ENCODE data around the gene CUL5. TPM values are rescaled to one million over a fixed set of nuclear protein-coding genes. Genes with fewer than 3 reads are reported as not detected.

The CUL5 gene
- total and polyA plus RNA-seq, 2 of the 4 experiments (the other 2 are of a cell fraction): 8.8 to 31.0 TPM

DNA sequence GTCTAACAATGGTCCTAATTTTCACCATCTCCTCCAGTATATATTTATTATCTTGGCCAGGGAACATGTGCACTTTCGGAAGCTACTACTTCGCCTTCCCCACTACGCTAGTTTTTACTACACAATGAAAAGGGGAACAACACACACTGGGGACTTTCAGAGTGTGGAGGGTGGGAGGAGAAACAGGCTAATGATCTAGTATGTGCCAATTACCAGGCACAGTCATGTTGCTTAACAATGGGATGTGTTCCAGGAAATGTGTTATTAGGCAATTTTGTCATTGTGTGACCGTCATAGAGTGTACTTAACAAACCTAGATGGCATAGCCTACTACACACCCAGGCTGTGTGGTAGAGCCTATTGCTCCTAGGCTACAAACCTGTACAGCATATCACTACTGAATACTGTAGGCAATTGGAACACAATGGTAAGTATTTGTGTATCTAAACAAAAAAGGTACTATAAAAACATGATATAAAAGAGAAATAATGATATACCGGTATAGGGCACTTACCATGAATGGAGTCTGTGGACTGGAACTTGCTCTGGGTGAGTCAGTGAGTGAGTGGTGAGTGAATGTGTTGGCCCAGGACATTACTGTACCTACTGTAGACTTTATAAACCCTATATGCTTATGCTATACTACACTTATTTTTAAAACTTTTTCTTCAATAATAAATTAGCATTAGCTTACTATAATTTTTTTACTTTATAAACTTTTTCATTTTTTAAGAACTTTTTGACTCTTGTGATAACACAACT lies 20.1 kb upstream of the CUL5 start:
- no peak overlapping the region for H2AK5ac ChIP-seq (ENCODE audit: low read depth, low read length)
- H3K9ac ChIP-seq (ENCODE audit: low read depth, low read length): no peak overlapping the region
- H4K8ac ChIP-seq (ENCODE audit: low read depth in 2 of 2, low read length in 2 of 2): no peak overlapping the region
- H3K4me3 ChIP-seq (ENCODE audit: insufficient read depth, low read depth, low read length): no peak overlapping the region
- no peaks in the 10 kb centered on the region for H4K20me1 ChIP-seq (ENCODE audit: insufficient read depth, low read length)
- DNase-seq (no peak), ATAC-seq (ENCODE audit: low read depth) (no peak)
- no peak overlapping the region for H2AFZ ChIP-seq (replicated peaks; ENCODE audit: low read length, poor library complexity)
- no peaks in the 10 kb centered on the region for H3K27me3 ChIP-seq (ENCODE audit: control insufficient read depth, insufficient read depth, low read length)
- no peaks in the 10 kb centered on the region for H3K9me3 ChIP-seq (ENCODE audit: control insufficient read depth, insufficient read depth, low read length)
- no peak overlapping the region for H3K4ac ChIP-seq (ENCODE audit: low read depth, low read length)
- no peaks in the 10 kb centered on the region for H3K4me1 ChIP-seq (ENCODE audit: control insufficient read depth, insufficient read depth, low read length)
- in situ Hi-C loops (cut with MboI; ENCODE audit: low sequenced_read_pairs): no loop called here
- H3K36me3 ChIP-seq (ENCODE audit: control insufficient read depth, insufficient read depth, low read length): no peaks in the 10 kb centered on the region
- H2BK120ac ChIP-seq (ENCODE audit: low read depth, low read length): no peak overlapping the region
- no peak overlapping the region for H3K4me2 ChIP-seq (ENCODE audit: low read depth, low read length)
- no peak overlapping the region for H3K56ac ChIP-seq (ENCODE audit: extremely low read depth, insufficient read depth, low read length)
- BruUV-seq (replicated peaks): no TSS peak
- no peak overlapping the region for H3K27ac ChIP-seq (ENCODE audit: insufficient read depth, low read length)
- intact Hi-C loops (cut with micrococcal nuclease): no loop called here
- no peak overlapping the region for H2BK15ac ChIP-seq (ENCODE audit: low read depth, low read length)
- dilution Hi-C loops (cut with HindIII; ENCODE audit: low sequenced_read_pairs, unreplicated experiment): no loop called here
- POLR2A ChIA-PET (ENCODE audit: unreplicated experiment): no interaction called here
- no peaks in the 10 kb centered on the region for H3K9me1 ChIP-seq (ENCODE audit: insufficient read depth, low read length)
- no peak overlapping the region for H2BK5ac ChIP-seq (ENCODE audit: low read depth, low read length, poor library complexity, severe bottlenecking)
- H3K14ac ChIP-seq (replicated peaks; ENCODE audit: low read depth, low read length): no peak overlapping the region
- no peaks in the 10 kb centered on the region for H3K79me1 ChIP-seq (ENCODE audit: low read depth in 1 of 2, low read length in 2 of 2)
- H2BK20ac ChIP-seq (ENCODE audit: low read depth, low read length): no peak overlapping the region
- CTCF ChIA-PET: no interaction called here
- no peak for TF ChIP-seq CEBPB (IDR thresholded peaks at IDR 0.05; ENCODE audit: low read depth, low read length)
- TF ChIP-seq RCOR1 (IDR thresholded peaks at IDR 0.05; ENCODE audit: insufficient replicate concordance, low read length): no peak
- TF ChIP-seq, protein P1, sequence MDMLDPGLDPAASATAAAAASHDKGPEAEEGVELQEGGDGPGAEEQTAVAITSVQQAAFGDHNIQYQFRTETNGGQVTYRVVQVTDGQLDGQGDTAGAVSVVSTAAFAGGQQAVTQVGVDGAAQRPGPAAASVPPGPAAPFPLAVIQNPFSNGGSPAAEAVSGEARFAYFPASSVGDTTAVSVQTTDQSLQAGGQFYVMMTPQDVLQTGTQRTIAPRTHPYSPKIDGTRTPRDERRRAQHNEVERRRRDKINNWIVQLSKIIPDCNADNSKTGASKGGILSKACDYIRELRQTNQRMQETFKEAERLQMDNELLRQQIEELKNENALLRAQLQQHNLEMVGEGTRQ (IDR thresholded peaks at IDR 0.05; ENCODE audit: low read depth, low read length): no peak
- no peak for TF ChIP-seq SMC3 (IDR thresholded peaks at IDR 0.05; ENCODE audit: low read depth, low read length)
- TF ChIP-seq MAFK (IDR thresholded peaks at IDR 0.05; ENCODE audit: low read depth, low read length): no peak
- no peak for TF ChIP-seq MAZ (IDR thresholded peaks at IDR 0.05; ENCODE audit: borderline replicate concordance, low read depth, low read length)
- TF ChIP-seq, protein P2, sequence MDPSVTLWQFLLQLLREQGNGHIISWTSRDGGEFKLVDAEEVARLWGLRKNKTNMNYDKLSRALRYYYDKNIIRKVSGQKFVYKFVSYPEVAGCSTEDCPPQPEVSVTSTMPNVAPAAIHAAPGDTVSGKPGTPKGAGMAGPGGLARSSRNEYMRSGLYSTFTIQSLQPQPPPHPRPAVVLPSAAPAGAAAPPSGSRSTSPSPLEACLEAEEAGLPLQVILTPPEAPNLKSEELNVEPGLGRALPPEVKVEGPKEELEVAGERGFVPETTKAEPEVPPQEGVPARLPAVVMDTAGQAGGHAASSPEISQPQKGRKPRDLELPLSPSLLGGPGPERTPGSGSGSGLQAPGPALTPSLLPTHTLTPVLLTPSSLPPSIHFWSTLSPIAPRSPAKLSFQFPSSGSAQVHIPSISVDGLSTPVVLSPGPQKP (IDR thresholded peaks at IDR 0.05; ENCODE audit: borderline replicate concordance, low read depth, low read length): no peak
- no peak for TF ChIP-seq FOS (IDR thresholded peaks at IDR 0.05; ENCODE audit: low read depth, low read length)
- no peak for TF ChIP-seq RAD21 (IDR thresholded peaks at IDR 0.05; ENCODE audit: low read length)
- TF ChIP-seq CHD1 (IDR thresholded peaks at IDR 0.05; ENCODE audit: low read depth, low read length): no peak
- H2AK9ac ChIP-seq (replicated peaks; ENCODE audit: low read depth, low read length, poor library complexity): no peak overlapping the region
- H4K91ac ChIP-seq (ENCODE audit: insufficient read depth, low read depth, low read length): no peak overlapping the region
- H3K23ac ChIP-seq (ENCODE audit: low read depth, low read length): no peak overlapping the region
- no peak overlapping the region for H4K5ac ChIP-seq (ENCODE audit: low read depth, low read length)
- H3K18ac ChIP-seq (ENCODE audit: low read depth, low read length): no peak overlapping the region
- WGBS, 2 experiments (ENCODE audit: extremely low coverage in 2 of 2, insufficient read length in 1 of 2): no CpG with 5 or more reads among the region's 5 CpGs
